ENCODE measurements around the gene MYH1.

Gene MYH1

DNA sequence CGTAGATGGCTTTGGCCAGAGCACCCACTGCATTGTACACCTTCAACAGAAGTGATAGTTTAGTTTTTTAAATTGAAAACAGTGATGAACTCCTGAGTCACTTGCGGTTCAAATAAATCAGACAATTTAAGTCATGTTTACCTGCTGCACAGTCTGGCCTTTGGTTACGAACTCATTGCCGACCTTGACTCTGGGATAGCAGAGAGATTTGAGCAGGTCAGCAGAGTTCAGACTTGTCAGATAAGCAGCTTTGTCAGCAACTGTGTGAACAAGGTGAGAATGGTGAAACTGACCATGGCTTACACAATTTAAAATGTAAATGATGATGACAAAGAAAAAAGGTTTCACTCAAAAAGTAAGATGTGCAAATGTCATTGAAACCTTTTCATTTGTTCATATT, 58.3 kb downstream of the MYH1 start:
- no peak for DNase-seq

GRCh38 chr17:10458701-10459100, 59.6 kb downstream of the MYH1 start:
- Mint-ChIP-seq H3K36me3 (ENCODE audit: insufficient read depth) (no peaks in the 10 kb centered on the region), H3K27ac (no peak overlapping the region), H3K4me1 (ENCODE audit: low read depth in 2 of 2) (no peaks in the 10 kb centered on the region), H3K9me3 (no peaks in the 10 kb centered on the region), H3K27me3 (peaks cover 23 to 36% of the 10 kb centered on the region in 2 donors), H3K4me3 (no peak overlapping the region)
- ATAC-seq (replicated peaks), result no peak
- DNase-seq, result no peak

More for the DNA sequence above, 58.3 kb downstream of the MYH1 start:
- no peaks in the 10 kb centered on the region for H3K36me3 Mint-ChIP-seq (ENCODE audit: insufficient read depth)
- no peak for ATAC-seq (replicated peaks)
- H3K9me3 Mint-ChIP-seq, result no peaks in the 10 kb centered on the region
- H3K27ac Mint-ChIP-seq, result no peak overlapping the region
- peaks cover 27 to 33% of the 10 kb centered on the region in 2 donors for H3K27me3 Mint-ChIP-seq
- H3K4me1 Mint-ChIP-seq (ENCODE audit: low read depth in 2 of 2), result no peaks in the 10 kb centered on the region
- H3K4me3 Mint-ChIP-seq, result no peak overlapping the region

GRCh38 chr17:10457952-10458351, 60.4 kb downstream of the MYH1 start:
- H3K4me3 Mint-ChIP-seq, result no peak overlapping the region
- H3K27ac Mint-ChIP-seq, result no peak overlapping the region
- DNase-seq (no peak), ATAC-seq (replicated peaks) (no peak)
- H3K27me3 Mint-ChIP-seq, result peaks cover 21 to 37% of the 10 kb centered on the region in 2 donors
- no peaks in the 10 kb centered on the region for H3K36me3 Mint-ChIP-seq (ENCODE audit: insufficient read depth)
- H3K4me1 Mint-ChIP-seq (ENCODE audit: low read depth in 2 of 2), result no peaks in the 10 kb centered on the region
- H3K9me3 Mint-ChIP-seq, result no peaks in the 10 kb centered on the region

GRCh38 chr17:10447026-10447931, 71.1 kb downstream of the MYH1 start:
- Mint-ChIP-seq H3K27ac (no peak overlapping the region), H3K27me3 (peaks cover 52 to 53% of the 10 kb centered on the region in 2 donors), H3K4me1 (ENCODE audit: low read depth in 2 of 2) (no peaks in the 10 kb centered on the region), H3K9me3 (no peaks in the 10 kb centered on the region), H3K4me3 (no peak overlapping the region), H3K36me3 (ENCODE audit: insufficient read depth) (no peaks in the 10 kb centered on the region)
- DNase-seq, result no peak
- ATAC-seq (replicated peaks), result no peak
